Adrenal gland (tissue), 12 donors: ENCODE data around the gene BTBD9. TPM values are rescaled to one million over a fixed set of nuclear protein-coding genes. Genes with fewer than 3 reads are reported as not detected.

Experiments
- DNase-seq, 7 donors: peaks; one replicate each; pipeline ENCODE4 v3.0.0-alpha.2; 2019 to 2020
- H3K27ac ChIP-seq, 5 donors: fragments of 200-600 bp; sonication (generic) in 4 of 5; 1 replicate in 3 of 5; 2 replicates in 2 of 5; pipeline versions ENCODE4 v1.5.1 to v1.8.0; 2016 to 2020; ENCODE audit warnings: mild to moderate bottlenecking in 1 of 5
- H3K27me3 ChIP-seq: fragments of 200-600 bp; 2 replicates; pipeline ENCODE4 v1.8.0; 2021
- H3K36me3 ChIP-seq, 2 donors: fragments of 200-600 bp; replicated peaks in 1 of 2; 1 replicate in 1 of 2; 2 replicates in 1 of 2; pipeline versions ENCODE4 v1.5.1 to v1.8.0; 2018 to 2022
- H3K4me1 ChIP-seq, 2 donors: fragments of 200-600 bp; replicated peaks in 1 of 2; 1 replicate in 1 of 2; 2 replicates in 1 of 2; pipeline versions ENCODE4 v1.5.1 to v1.8.0; 2018 to 2021
- H3K4me3 ChIP-seq, 4 donors: fragments of 200-600 bp; sonication (generic) in 3 of 4; one replicate each; pipeline ENCODE4 v1.5.1; 2016 to 2018
- H3K9me3 ChIP-seq, 3 donors: fragments of 200-600 bp; sonication (generic) in 1 of 3; replicated peaks in 1 of 3; 1 replicate in 2 of 3; 2 replicates in 1 of 3; pipeline versions ENCODE4 v1.5.1 to v1.8.0; 2016 to 2021
- CTCF ChIP-seq, 6 experiments: fragments of 450-650 bp in 4 of 6; fragments of 200-600 bp in 2 of 6; sonication (generic) in 1 of 6; IDR thresholded peaks; 1 replicate in 5 of 6; 2 replicates in 1 of 6; pipeline versions ENCODE4 v1.5.1 to v1.8.0; 2016 to 2021; ENCODE audit warnings: antibody characterized with exemption in 6 of 6, mild to moderate bottlenecking in 2 of 6, moderate library complexity in 1 of 6
- POLR2A ChIP-seq, 2 donors: fragments of 450-650 bp; IDR thresholded peaks; one replicate each; pipeline ENCODE4 v1.6.1; 2017; ENCODE audit warnings: antibody characterized with exemption in 2 of 2, mild to moderate bottlenecking in 2 of 2, moderate library complexity in 1 of 2
- WGBS, 4 donors: extraction: QIAGEN DNeasy Blood & Tissue Kit in 2 of 4; methylation state at CpG; one replicate each; pipeline versions ENCODE4 v1.1.5 to v1.1.7; 2013 to 2017; 5-methylcytosine and 5-hydroxymethylcytosine counted together
- intact Hi-C, 2 donors: fragments of 100-400 bp; cut with DNase I; formaldehyde crosslinking; loops; one replicate each; pipeline versions ENCODE4 v1.14.1 to v1.15.0; 2022 to 2023
- polyA plus RNA-seq, 3 donors: library from polyadenylated mRNA; stranded (reverse); fragments of 200-250 nt in 2 of 3; fragments of 350-450 nt in 1 of 3; fragmentation: Illumina TruSeq in 1 of 3; extraction: RNeasy Lipid Tissue Mini Kit (QIAGEN cat#74804) in 1 of 3; gene quantifications; one replicate each; pipeline ENCODE4 v1.2.3, GENCODE V29; 2013 to 2014
- total RNA-seq, 9 donors: library from RNA; depleted of rRNA in 4 of 9; stranded (reverse); fragments of >200 nt in 4 of 9; fragments of 120-200 nt in 1 of 9; fragmentation: NEBNext Ultra II Directional in 1 of 9; extraction: Animal tissue kit (Norgen Biotek cat#: 25700) in 1 of 9; gene quantifications; one replicate each; pipeline versions ENCODE4 v1.1.0 to v1.2.4, GENCODE V29; 2013 to 2023
- donor health status: healthy with polysubstance abuse.
- donor health status: Bipolar disorder and iron deficiency.
- donor health status: DM: yes; HTN: yes; CAD: no.
- donor health status: DM: no; HTN: no; CAD: no.
- donor health status: DM: no; HTN: no; CAD: no.
- donor health status: DM: yes; HTN: yes; CAD: no.

The BTBD9 gene
- total and polyA plus RNA-seq, 12 donors, result 2.4 to 29.6 (median 18.1) TPM

GRCh38 chr6:38355519-38355918 is 284.2 kb downstream of the BTBD9 start:
- Histone ChIP-seq H3K4me1 (peaks cover 0 to 9% of the 10 kb centered on the region in 2 donors), H3K9me3 (no peaks in the 10 kb centered on the region), H3K27ac (no peak overlapping the region), H3K4me3 (no peak overlapping the region), H3K27me3 (no peaks in the 10 kb centered on the region), H3K36me3 (no peaks in the 10 kb centered on the region)
- DNase-seq, result no peak
- intact Hi-C loops, result no loop called here
- TF ChIP-seq POLR2A (IDR thresholded peaks at IDR 0.05) (no peak), CTCF (IDR thresholded peaks at IDR 0.05) (no peak)
- 79 to 85% (median 83%) methylated on average over 4 of the region's 4 CpGs for WGBS, 4 donors

- Histone ChIP-seq H3K27me3 (no peaks in the 10 kb centered on the region), H3K9me3 (no peaks in the 10 kb centered on the region), H3K4me3 (no peak overlapping the region), H3K4me1 (peaks cover 0 to 10% of the 10 kb centered on the region in 2 donors), H3K36me3 (no peaks in the 10 kb centered on the region), H3K27ac (no peak overlapping the region)
- TF ChIP-seq POLR2A (IDR thresholded peaks at IDR 0.05), result no peak
- TF ChIP-seq CTCF (IDR thresholded peaks at IDR 0.05), result no peak
- WGBS, 4 donors, result 59 to 83% (median 81%) methylated on average over 1 of the region's 1 CpG
- intact Hi-C loops, result no loop called here
- no peak for DNase-seq
Observed at GRCh38 chr6:38354905-38355304, 284.8 kb downstream of the BTBD9 start.

GRCh38 chr6:38354037-38354381 is 285.7 kb downstream of the BTBD9 start:
- Histone ChIP-seq H3K27me3 (no peaks in the 10 kb centered on the region), H3K4me1 (peaks cover 0 to 10% of the 10 kb centered on the region in 2 donors), H3K27ac (no peak overlapping the region), H3K9me3 (no peaks in the 10 kb centered on the region), H3K4me3 (no peak overlapping the region), H3K36me3 (no peaks in the 10 kb centered on the region)
- intact Hi-C loops, result no loop called here
- DNase-seq, result no peak
- WGBS, 4 donors, result 89 to 100% (median 95%) methylated on average over 1 of the region's 1 CpG
- TF ChIP-seq CTCF (IDR thresholded peaks at IDR 0.05) (no peak), POLR2A (IDR thresholded peaks at IDR 0.05) (no peak)

- Histone ChIP-seq H3K9me3 (no peaks in the 10 kb centered on the region), H3K4me1 (peaks cover 0 to 10% of the 10 kb centered on the region in 2 donors), H3K27me3 (no peaks in the 10 kb centered on the region), H3K27ac (no peak overlapping the region), H3K36me3 (no peaks in the 10 kb centered on the region), H3K4me3 (no peak overlapping the region)
- DNase-seq, result no peak
- TF ChIP-seq POLR2A (IDR thresholded peaks at IDR 0.05) (no peak), CTCF (IDR thresholded peaks at IDR 0.05) (no peak)
- WGBS, 4 donors, result 85 to 92% (median 91%) methylated on average over 7 of the region's 7 CpGs
- intact Hi-C loops, result no loop called here
Observed at GRCh38 chr6:38353310-38354036, 286.3 kb downstream of the BTBD9 start.
